Muscle of leg (tissue), 11 donors: ENCODE data around the gene OSBPL9. TPM values are rescaled to one million over a fixed set of nuclear protein-coding genes. Genes with fewer than 3 reads are reported as not detected.
A peak's percentile ranks its signal among the peaks of the same experiment; 100 is the strongest.
"Not testable (repeated sequence)": the region's sequence is repeated elsewhere in the genome, so short reads cannot be mapped to it uniquely, and the experiment has no call there.

Source experiments
- DNase-seq: peaks from one replicate; pipeline ENCODE4 v3.0.0; 2013
- H3K27ac ChIP-seq: one replicate; pipeline ENCODE4 v1.5.1; 2013; ENCODE audit warnings: mild to moderate bottlenecking, low read length, control low read depth
- H3K27me3 ChIP-seq: one replicate; pipeline ENCODE4 v1.6.1; 2013; ENCODE audit warnings: low read length; ENCODE audit not compliant: control insufficient read depth, insufficient read depth
- H3K36me3 ChIP-seq: one replicate; pipeline ENCODE4 v1.6.1; 2013; ENCODE audit warnings: low read length; ENCODE audit not compliant: control insufficient read depth, insufficient read depth
- H3K4me1 ChIP-seq: one replicate; pipeline ENCODE4 v1.6.1; 2013; ENCODE audit warnings: low read length; ENCODE audit not compliant: control insufficient read depth, insufficient read depth
- H3K4me3 ChIP-seq: one replicate; pipeline ENCODE4 v1.5.1; 2013; ENCODE audit warnings: low read length, control low read depth
- H3K9me3 ChIP-seq: replicated peaks from 2 replicates; pipeline ENCODE4 v1.6.1; 2013; ENCODE audit warnings: low read depth, low read length; ENCODE audit not compliant: control insufficient read depth
- WGBS: methylation state at CpG from one replicate; pipeline ENCODE4 v1.1.5; 2013; ENCODE audit warnings: missing lambda C conversion rate; ENCODE audit not compliant: insufficient coverage; 5-methylcytosine and 5-hydroxymethylcytosine counted together
- polyA plus RNA-seq, 8 donors: library from polyadenylated mRNA; unstranded; fragments of 120-200 nt; gene quantifications; one replicate each; pipeline versions ENCODE4 v1.2.1 to v1.2.3, GENCODE V29; 2013; ENCODE audit warnings: inconsistent platforms in 1 of 8, low replicate concordance in 1 of 8; ENCODE audit not compliant: insufficient read length in 8 of 8, insufficient read depth in 1 of 8
- total RNA-seq: library from RNA; stranded (reverse); fragments of 120-200 nt; gene quantifications from one replicate; pipeline ENCODE4 v1.2.4, GENCODE V29; 2013

OSBPL9 gene
- total and polyA plus RNA-seq, 9 donors, result 51.0 to 74.5 (median 61.1) TPM

DNA sequence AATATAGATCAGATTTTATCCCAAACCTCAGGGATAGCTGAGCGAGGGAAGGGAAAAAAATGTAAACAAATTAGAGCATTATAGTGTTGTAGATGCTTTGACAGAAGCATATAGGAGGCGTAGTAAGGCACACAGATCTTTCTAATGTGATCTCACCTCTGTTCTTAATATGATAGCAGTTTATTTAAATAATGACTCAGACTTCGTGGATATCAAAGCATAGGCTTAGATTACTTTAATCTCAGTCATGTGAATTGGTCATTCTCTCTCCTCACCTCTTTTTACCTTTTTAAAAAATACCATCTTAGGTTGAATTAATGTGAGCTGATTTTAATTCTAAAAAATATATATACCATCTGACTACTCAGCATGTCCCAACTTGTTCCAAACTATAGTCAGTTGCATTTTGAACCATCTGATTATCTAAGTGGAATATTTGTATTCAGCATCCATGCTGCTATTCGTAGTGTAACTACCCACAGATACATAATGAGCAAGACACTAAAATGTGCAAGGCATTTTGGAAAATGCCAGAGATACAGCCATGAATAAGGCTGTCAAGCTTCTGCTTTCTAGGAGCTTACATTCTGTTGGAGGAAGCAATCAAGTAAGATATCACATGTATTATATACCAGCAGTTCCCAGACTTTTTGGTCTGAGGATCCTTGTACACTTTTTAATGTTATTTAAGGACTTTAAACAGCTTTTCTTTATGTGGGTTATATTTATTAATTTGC is 76.7 kb downstream of the OSBPL9 start:
- peak; percentile 9 for DNase-seq
- no CpG with 5 or more reads among the region's 4 CpGs for WGBS
- H3K4me1 ChIP-seq, result no peaks in the 10 kb centered on the region
- no peaks in the 10 kb centered on the region for H3K9me3 ChIP-seq
- no peaks in the 10 kb centered on the region for H3K36me3 ChIP-seq
- no peak overlapping the region for H3K27ac ChIP-seq
- H3K27me3 ChIP-seq, result no peaks in the 10 kb centered on the region
- no peak overlapping the region for H3K4me3 ChIP-seq

DNA sequence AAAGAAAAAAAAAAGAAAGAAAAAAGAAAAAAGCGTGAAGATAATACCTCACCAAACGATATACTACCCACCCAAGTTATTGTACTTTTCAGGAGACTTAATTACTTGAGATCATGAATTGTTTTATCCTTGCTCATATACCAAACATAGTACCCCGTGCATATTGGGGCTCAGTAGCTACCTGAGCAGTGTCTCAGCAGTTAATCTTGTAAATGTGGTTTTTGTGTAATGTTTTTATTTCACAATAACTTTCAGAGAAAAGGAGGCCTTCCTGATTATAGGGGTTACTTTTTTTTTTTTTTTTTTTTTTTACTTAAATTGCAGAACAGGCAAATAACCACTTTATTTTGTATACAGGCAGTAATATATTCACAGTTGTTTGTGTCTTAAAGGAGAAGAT is 80.3 kb downstream of the OSBPL9 start:
- Histone ChIP-seq H3K9me3 (no peaks in the 10 kb centered on the region), H3K27ac (no peak overlapping the region), H3K4me1 (no peaks in the 10 kb centered on the region), H3K27me3 (no peaks in the 10 kb centered on the region), H3K36me3 (no peaks in the 10 kb centered on the region), H3K4me3 (no peak overlapping the region)
- whole genome bisulfite sequencing, result no CpG with 5 or more reads among the region's 3 CpGs
- no peak for DNase-seq

DNA sequence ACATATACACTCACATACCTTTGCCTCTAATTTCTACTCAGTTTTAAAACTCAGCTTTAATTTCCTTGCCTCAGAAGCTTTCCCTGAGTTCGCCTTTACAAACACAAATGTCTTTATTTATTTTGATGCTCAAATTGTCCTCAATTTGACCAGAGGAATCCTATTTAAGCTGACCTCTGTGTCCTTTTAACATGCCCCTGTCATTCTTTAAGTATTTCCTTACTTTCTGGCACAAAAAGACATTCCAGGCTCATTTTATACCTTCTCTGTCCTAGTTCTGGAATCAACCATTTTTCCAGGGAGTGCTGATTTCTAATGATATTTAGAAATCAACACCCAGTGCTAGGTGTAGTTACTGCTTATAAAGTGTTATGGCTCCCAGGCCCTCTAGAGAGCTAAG is 82.5 kb downstream of the OSBPL9 start:
- H3K9me3 ChIP-seq, result peaks cover under 1% of the 10 kb centered on the region
- H3K4me1 ChIP-seq, result no peaks in the 10 kb centered on the region
- whole genome bisulfite sequencing, result 100% methylated on average over 1 of the region's 1 CpG
- DNase-seq, result no peak
- no peaks in the 10 kb centered on the region for H3K36me3 ChIP-seq
- no peak overlapping the region for H3K4me3 ChIP-seq
- no peak overlapping the region for H3K27ac ChIP-seq
- no peaks in the 10 kb centered on the region for H3K27me3 ChIP-seq

DNA sequence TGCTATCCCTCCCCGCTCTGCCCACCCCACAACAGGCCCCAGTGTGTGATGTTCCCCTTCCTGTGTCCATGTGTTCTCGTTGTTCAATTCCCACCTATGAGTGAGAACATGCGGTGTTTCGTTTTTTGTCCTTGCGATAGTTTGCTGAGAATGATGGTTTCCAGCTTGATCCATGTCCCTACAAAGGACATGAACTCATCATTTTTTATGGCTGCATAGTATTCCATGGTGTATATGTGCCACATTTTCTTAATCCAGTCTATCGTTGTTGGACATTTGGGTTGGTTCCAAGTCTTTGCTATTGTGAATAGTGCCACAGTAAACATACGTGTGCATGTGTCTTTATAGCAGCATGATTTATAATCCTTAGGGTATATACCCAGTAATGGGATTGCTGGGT is 84.9 kb downstream of the OSBPL9 start:
- not testable (repeated sequence) for H3K9me3 ChIP-seq, H3K4me1 ChIP-seq, H3K4me3 ChIP-seq, H3K27me3 ChIP-seq, H3K36me3 ChIP-seq, H3K27ac ChIP-seq, DNase-seq
- no CpG with 5 or more reads among the region's 7 CpGs for WGBS

DNA sequence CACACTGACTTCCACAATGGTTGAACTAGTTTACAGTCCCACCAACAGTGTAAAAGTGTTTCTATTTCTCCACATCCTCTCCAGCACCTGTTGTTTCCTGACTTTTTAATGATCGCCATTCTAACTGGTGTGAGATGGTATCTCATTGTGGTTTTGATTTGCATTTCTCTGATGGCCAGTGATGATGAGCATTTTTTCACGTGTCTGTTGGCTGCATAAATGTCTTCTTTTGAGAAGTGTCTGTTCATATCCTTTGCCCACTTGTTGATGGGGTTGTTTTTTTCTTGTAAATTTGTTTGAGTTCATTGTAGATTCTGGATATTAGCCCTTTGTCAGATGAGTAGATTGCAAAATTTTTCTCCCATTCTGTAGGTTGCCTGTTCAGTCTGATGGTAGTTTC is 85.3 kb downstream of the OSBPL9 start:
- WGBS, result no CpG with 5 or more reads among the region's 2 CpGs
- not testable (repeated sequence) for H3K4me3 ChIP-seq, H3K27me3 ChIP-seq, H3K4me1 ChIP-seq, H3K9me3 ChIP-seq, DNase-seq, H3K27ac ChIP-seq, H3K36me3 ChIP-seq

DNA sequence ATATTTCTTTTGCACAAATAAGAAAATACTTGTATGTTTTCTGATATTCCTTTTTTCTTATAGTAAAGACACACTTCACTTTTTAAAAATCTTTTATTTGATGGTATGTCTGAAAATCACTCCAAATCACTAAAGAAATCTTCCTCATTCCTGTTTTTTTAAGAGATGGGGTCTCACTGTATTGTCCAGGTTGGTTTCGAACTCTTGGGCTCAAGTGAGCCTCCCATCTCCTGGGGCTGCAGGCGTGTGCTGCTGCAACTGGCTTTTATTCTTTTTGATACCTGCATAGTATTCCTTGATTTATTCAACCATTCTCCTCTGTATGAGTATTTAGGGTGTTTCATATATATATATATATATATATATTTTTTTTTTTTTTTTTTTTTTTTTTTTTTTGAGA is 88.1 kb downstream of the OSBPL9 start:
- Histone ChIP-seq H3K27ac (no peak overlapping the region), H3K4me3 (no peak overlapping the region), H3K27me3 (no peaks in the 10 kb centered on the region), H3K36me3 (no peaks in the 10 kb centered on the region), H3K4me1 (no peaks in the 10 kb centered on the region), H3K9me3 (peaks cover 5% of the 10 kb centered on the region)
- no CpG with 5 or more reads among the region's 2 CpGs for whole genome bisulfite sequencing
- DNase-seq, result no peak

DNA sequence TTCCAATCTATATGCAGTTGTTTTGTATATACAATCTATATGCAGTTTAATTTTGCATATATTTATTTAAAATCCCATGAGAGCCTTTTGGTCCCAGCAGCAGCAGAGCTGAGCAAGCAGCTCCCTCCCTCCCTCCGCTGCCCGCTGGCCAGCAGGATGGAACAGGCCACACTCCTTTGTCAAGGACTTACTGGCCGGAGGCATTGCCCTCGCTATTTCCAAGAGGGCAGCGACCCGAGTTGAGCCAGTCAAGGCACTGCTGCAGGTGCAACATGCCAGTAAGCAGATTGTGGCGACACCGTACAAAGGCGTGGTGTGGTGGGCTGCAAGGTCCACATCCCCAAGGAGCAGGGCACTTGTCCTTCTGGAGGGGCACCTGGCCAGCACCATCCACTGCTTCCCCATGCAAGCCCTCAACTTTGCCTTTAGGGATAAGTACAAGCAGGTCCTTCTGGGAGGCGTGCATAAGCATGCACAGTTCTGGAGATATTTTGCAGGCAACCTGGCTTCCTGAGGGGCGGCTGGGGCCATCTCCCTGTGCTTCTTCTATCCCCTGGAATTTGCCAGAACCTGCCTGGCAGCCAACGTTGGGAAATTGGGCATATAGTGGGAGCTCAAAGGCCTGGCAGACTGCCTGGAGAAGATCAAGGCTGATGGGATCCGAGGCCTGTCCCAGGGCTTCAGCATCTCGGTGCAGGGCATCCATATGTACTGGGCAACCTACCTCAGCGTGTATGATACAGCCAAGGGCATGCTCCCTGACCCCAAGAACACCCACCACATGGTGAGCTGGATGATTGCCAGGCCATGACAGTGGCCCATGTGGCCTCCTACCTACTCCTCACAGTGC is 92.2 kb downstream of the OSBPL9 start:
- no peaks in the 10 kb centered on the region for H3K36me3 ChIP-seq

DNA sequence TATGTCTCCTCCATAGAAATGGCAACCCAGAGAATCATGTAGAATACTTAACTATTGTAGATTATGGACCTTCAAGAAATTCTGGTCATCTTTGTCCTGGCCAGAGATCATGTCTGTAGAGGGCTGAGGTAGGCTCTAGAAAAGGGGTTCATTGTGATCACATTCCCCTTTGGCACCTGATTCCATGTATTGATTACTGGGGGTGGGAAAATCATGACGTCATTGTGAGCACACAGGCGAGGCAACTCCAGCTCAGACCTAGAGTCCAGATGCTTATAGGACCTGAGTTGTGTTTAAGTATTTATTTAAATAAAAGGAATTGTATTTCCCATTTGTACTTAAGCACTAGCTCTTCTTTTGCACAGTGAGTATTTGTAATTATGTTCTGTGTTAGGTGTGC is 93.1 kb downstream of the OSBPL9 start:
- H3K27me3 ChIP-seq, result no peaks in the 10 kb centered on the region
- no peaks in the 10 kb centered on the region for H3K36me3 ChIP-seq
- H3K4me1 ChIP-seq, result no peaks in the 10 kb centered on the region
- no peak for DNase-seq
- H3K4me3 ChIP-seq, result no peak overlapping the region
- peaks cover 2% of the 10 kb centered on the region for H3K9me3 ChIP-seq
- no CpG with 5 or more reads among the region's 2 CpGs for WGBS
- no peak overlapping the region for H3K27ac ChIP-seq

More for the DNA sequence above, 92.2 kb downstream of the OSBPL9 start:
- DNase-seq, result no peak
- H3K27me3 ChIP-seq, result no peaks in the 10 kb centered on the region
- no peak overlapping the region for H3K4me3 ChIP-seq
- H3K27ac ChIP-seq, result no peak overlapping the region
- H3K9me3 ChIP-seq, result peaks cover 5% of the 10 kb centered on the region
- WGBS, result 91% methylated on average over 13 of the region's 15 CpGs
- no peaks in the 10 kb centered on the region for H3K4me1 ChIP-seq

DNA sequence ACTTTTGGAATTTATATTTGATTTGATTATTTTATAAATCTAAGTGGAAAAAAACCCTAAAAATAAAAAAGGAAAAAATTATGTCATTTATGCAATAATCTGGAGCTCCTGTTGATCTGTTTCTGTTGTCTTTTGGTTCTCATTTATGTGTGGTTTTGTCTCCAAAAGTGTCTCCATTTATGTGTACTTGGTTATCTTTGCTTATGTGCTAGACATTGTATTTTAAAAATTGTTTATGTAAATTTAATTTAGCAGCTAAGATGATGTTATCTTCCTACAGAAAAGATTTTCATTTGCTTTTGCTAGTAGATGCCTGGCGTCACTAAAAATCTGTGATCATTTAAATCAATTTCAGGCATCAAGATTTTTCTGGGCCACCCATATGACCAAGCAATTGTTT is 95.7 kb downstream of the OSBPL9 start:
- H3K36me3 ChIP-seq, result no peaks in the 10 kb centered on the region
- no peaks in the 10 kb centered on the region for H3K27me3 ChIP-seq
- no peak overlapping the region for H3K27ac ChIP-seq
- H3K4me3 ChIP-seq, result no peak overlapping the region
- H3K4me1 ChIP-seq, result no peaks in the 10 kb centered on the region
- no peaks in the 10 kb centered on the region for H3K9me3 ChIP-seq
- 100% methylated on average over 1 of the region's 1 CpG for WGBS
- DNase-seq, result no peak

DNA sequence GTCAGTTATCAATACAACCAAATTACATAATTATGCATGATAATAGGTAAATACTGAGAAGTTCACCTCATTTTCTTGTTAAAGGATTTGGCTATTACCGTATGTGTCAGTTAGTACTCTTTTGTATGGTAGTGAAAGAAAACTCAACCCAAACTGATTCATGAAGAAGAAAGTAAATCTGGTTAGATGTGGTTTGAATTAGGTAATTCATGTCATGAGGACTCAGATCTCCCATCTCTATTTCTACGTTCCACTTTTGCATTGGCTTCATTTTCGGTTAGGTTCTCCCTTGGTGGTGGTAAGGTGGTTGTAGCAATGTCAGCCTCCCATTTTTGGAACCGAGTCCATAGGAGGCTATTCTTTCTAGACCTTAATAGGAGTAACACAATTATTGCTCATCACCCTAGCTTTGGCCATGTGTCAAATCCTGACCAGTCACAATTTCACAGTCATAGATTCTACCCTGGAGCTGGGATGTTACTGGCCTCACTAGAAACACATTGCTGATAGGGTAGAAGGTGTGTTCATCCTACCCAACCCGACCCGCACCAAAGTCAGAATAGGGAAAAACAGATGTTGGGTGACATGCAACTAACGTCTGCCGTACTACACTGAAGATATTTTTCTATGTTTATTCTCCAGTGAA is 97.6 kb downstream of the OSBPL9 start:
- H3K27me3 ChIP-seq, result no peaks in the 10 kb centered on the region
- H3K4me3 ChIP-seq, result no peak overlapping the region
- H3K4me1 ChIP-seq, result no peaks in the 10 kb centered on the region
- no CpG with 5 or more reads among the region's 8 CpGs for WGBS
- no peak for DNase-seq
- no peak overlapping the region for H3K27ac ChIP-seq
- H3K9me3 ChIP-seq, result no peaks in the 10 kb centered on the region
- no peaks in the 10 kb centered on the region for H3K36me3 ChIP-seq
